GM12878 (cell line): ENCODE measurements around the gene RNF167. TPM values are rescaled to one million over a fixed set of nuclear protein-coding genes. Genes with fewer than 3 reads are reported as not detected.

Experiments
- ATAC-seq: fragments of 200-7000 bp; cut with Tn5 transposase; 3 replicates; pipeline ENCODE4 v1.9.1; 2020; ENCODE audit warnings: mild to moderate bottlenecking, moderate library complexity
- BruUV-seq: library from RNA; stranded (reverse); fragments of 400-500 nt; replicated peaks from 2 replicates; lab custom pipeline; 2021; lab: Mats Ljungman, UMichigan
- CTCF ChIA-PET: fragments of 300-600 bp; sonication (Branson Sonifier 250); formaldehyde crosslinking; extraction: SDS; loops from one replicate; lab custom pipeline; 2021; ENCODE audit warnings: inconsistent platforms; lab: Yijun Ruan, JAX
- POLR2A ChIA-PET: fragments of 350-600 bp; formaldehyde crosslinking; extraction: SDS; loops from one replicate; lab custom pipeline; 2021; ENCODE audit warnings: inconsistent platforms; lab: Charles Lee
- RAD21 ChIA-PET: fragments of 300-600 bp; sonication (Branson Sonifier 250); formaldehyde crosslinking; loops from one replicate; lab custom pipeline; 2023; ENCODE audit warnings: antibody characterized with exemption; ENCODE audit not compliant: unreplicated experiment; lab: Charles Lee
- SMC1A ChIA-PET: fragments of 300-600 bp; sonication (Branson Sonifier 250); formaldehyde crosslinking; loops from one replicate; lab custom pipeline; 2023; ENCODE audit not compliant: unreplicated experiment, uncharacterized antibody; lab: Charles Lee
- DNase-seq: peaks from one replicate; pipeline ENCODE4 v3.0.0-alpha.2; 2011; ENCODE audit warnings: low read depth, low spot score
- FAIRE-seq: peaks from 3 replicates; lab custom pipeline; 2011; peaks lifted over from hg19 to GRCh38; lab: Jason Lieb, UNC
- H2AFZ ChIP-seq: 2 replicates; pipeline ENCODE4 v1.6.0; 2011; ENCODE audit warnings: low read depth, low read length, control low read depth; ENCODE audit not compliant: control insufficient read depth
- H3K27ac ChIP-seq: 2 replicates; pipeline ENCODE4 v1.5.1; 2011; ENCODE audit warnings: control low read depth; ENCODE audit not compliant: control insufficient read depth, insufficient read depth
- H3K27me3 ChIP-seq, 2 experiments: replicated peaks in 1 of 2; 2 replicates each; pipeline versions ENCODE4 v1.6.0 to v1.6.1; 2011; ENCODE audit warnings: low read length in 1 of 2; ENCODE audit not compliant: control insufficient read depth in 2 of 2, insufficient read depth in 2 of 2
- H3K36me3 ChIP-seq, 2 experiments: 2 replicates each; pipeline ENCODE4 v1.5.1; 2011; ENCODE audit warnings: low read length in 1 of 2; ENCODE audit not compliant: control insufficient read depth in 2 of 2, insufficient read depth in 2 of 2
- H3K4me1 ChIP-seq: 2 replicates; pipeline ENCODE4 v1.6.1; 2011; ENCODE audit warnings: mild to moderate bottlenecking, low read length, moderate library complexity, mixed read lengths; ENCODE audit not compliant: control insufficient read depth, insufficient read depth
- H3K4me2 ChIP-seq: 2 replicates; pipeline ENCODE4 v1.6.0; 2011; ENCODE audit warnings: control low read depth; ENCODE audit not compliant: control insufficient read depth, insufficient read depth
- H3K4me3 ChIP-seq: fragments of 200-600 bp; sonication (generic); 2 replicates; pipeline ENCODE4 v1.5.1; 2016
- H3K79me2 ChIP-seq: 2 replicates; pipeline ENCODE4 v1.6.0; 2011; ENCODE audit warnings: low read length; ENCODE audit not compliant: control insufficient read depth, insufficient read depth
- H3K9ac ChIP-seq: 2 replicates; pipeline ENCODE4 v1.8.0; 2011; ENCODE audit warnings: low read length, control low read depth, mixed read lengths; ENCODE audit not compliant: control insufficient read depth, insufficient read depth
- H3K9me3 ChIP-seq: replicated peaks from 3 replicates; pipeline ENCODE4 v1.5.1; 2011; ENCODE audit warnings: mild to moderate bottlenecking, low read length; ENCODE audit not compliant: control insufficient read depth, insufficient read depth
- H4K20me1 ChIP-seq: 2 replicates; pipeline ENCODE4 v1.6.0; 2011; ENCODE audit not compliant: control insufficient read depth, insufficient read depth
- YBX1 ChIP-seq: fragments of 450-650 bp; IDR thresholded peaks from 2 replicates; pipeline ENCODE4 v1.6.1; 2016; ENCODE audit warnings: antibody characterized with exemption
- ZNF207 ChIP-seq: fragments of 450-650 bp; IDR thresholded peaks from 2 replicates; pipeline ENCODE4 v1.6.1; 2014; ENCODE audit warnings: antibody characterized with exemption, mild to moderate bottlenecking, borderline replicate concordance
- in situ Hi-C: fragments of 300-500 bp; cut with MboI; formaldehyde crosslinking; loops from 9 replicates; pipeline ENCODE4 v1.14.3; 2018; ENCODE audit warnings: mixed read lengths
- intact Hi-C: fragments of 100-400 bp; cut with micrococcal nuclease; formaldehyde crosslinking; loops from one replicate; pipeline ENCODE4 v1.14.2; 2022; ENCODE audit not compliant: unreplicated experiment
- polyA plus RNA-seq, 11 experiments: library from polyadenylated mRNA; depleted of rRNA in 4 of 11; unstranded in 6 of 11; stranded (reverse) in 5 of 11; fragments of >200 nt; fragmentation: Nextera tagmentation in 4 of 11; fragmentation: Illumina TruSeq in 1 of 11; extraction: Ambion mirVana in 4 of 11; extraction: Trizol in 1 of 11; gene quantifications; 1 replicate in 1 of 11; 2 replicates in 10 of 11; pipeline versions ENCODE4 v1.2.1 to v1.2.3, GENCODE V29; 2011 to 2016; ENCODE audit warnings: inconsistent platforms in 2 of 11, missing spikeins in 2 of 11, low read depth in 1 of 11
- total RNA-seq, 4 experiments: library from RNA; depleted of rRNA in 3 of 4; stranded (reverse); fragments of >200 nt in 3 of 4; fragmentation: Illumina TruSeq in 1 of 4; extraction: Trizol in 1 of 4; gene quantifications; 2 replicates each; pipeline versions ENCODE4 v1.2.1 to v1.2.3, GENCODE V29; 2013 to 2021
- TF ChIP-seq, protein P1 (sequence below): fragments of 450-650 bp; IDR thresholded peaks from 2 replicates; pipeline ENCODE4 v1.6.1; 2017; ENCODE audit warnings: mild to moderate bottlenecking, low read depth, inconsistent platforms; ENCODE audit not compliant: poor library complexity, severe bottlenecking

Gene RNF167
- total and polyA plus RNA-seq, 10 of the 15 experiments (the other 5 are each of a cell fraction or from before 2014, with no cell fraction given) = 33.6 to 147 (median 57.6) TPM

- TF ChIP-seq, protein P1, sequence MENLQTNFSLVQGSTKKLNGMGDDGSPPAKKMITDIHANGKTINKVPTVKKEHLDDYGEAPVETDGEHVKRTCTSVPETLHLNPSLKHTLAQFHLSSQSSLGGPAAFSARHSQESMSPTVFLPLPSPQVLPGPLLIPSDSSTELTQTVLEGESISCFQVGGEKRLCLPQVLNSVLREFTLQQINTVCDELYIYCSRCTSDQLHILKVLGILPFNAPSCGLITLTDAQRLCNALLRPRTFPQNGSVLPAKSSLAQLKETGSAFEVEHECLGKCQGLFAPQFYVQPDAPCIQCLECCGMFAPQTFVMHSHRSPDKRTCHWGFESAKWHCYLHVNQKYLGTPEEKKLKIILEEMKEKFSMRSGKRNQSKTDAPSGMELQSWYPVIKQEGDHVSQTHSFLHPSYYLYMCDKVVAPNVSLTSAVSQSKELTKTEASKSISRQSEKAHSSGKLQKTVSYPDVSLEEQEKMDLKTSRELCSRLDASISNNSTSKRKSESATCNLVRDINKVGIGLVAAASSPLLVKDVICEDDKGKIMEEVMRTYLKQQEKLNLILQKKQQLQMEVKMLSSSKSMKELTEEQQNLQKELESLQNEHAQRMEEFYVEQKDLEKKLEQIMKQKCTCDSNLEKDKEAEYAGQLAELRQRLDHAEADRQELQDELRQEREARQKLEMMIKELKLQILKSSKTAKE = no peak
Observed at GRCh38 chr17:4974115-4974670, 34.1 kb downstream of the RNF167 start (continued).

DNA sequence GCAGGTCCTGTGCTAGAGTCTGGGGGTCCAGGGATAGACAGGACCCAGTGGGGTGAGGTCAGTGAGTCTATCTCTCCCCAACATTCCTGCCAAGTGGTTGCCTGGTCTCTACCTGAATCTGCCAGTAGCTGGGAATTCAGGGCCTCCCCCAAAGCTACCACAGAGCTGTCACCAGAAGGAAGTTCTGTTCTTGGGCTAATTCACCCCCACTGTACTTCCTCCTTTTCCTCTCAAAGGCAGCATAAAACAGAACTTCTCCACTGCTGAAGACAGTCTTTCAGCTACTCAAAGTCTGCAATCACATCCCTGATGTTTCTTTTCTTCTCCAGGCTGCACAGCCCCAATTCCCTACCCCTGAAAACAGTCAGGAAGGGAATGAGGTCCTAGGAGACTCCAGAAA lies 38.7 kb downstream of the RNF167 start:
- Histone ChIP-seq H3K4me1 (peaks cover 12% of the 10 kb centered on the region), H3K4me2 (no peak overlapping the region), H3K79me2 (no peaks in the 10 kb centered on the region), H2AFZ (no peak overlapping the region), H3K27me3 (no peaks in the 10 kb centered on the region), H3K36me3 (peaks cover 12 to 22% of the 10 kb centered on the region in 2 experiments; a peak in 3 of 4 replicates), H3K27ac (no peak overlapping the region), H4K20me1 (no peaks in the 10 kb centered on the region), H3K9ac (no peak overlapping the region), H3K9me3 (no peaks in the 10 kb centered on the region), H3K4me3 (no peak overlapping the region)
- BruUV-seq = no TSS peak
- ChIA-PET RAD21 (interaction anchor here (1.5 kb wide), 1 partner anchor 39 kb away, joined by 6 read pairs; the partner anchor contains the start of genes RNF167 and SLC25A11), POLR2A (interaction anchor here (0.7 kb wide), 1 partner anchor 89 kb away, joined by 3 read pairs; no protein-coding TSS in a partner anchor), SMC1A (interaction anchor here (2.2 to 3.6 kb wide), 2 partner anchors 69 to 83 kb away, joined by 8 to 29 read pairs; no protein-coding TSS in a partner anchor), CTCF (interaction anchor here (4.5 kb wide), 1 partner anchor 83 kb away, joined by 55 read pairs; no protein-coding TSS in a partner anchor)
- in situ Hi-C loops (no loop called here), intact Hi-C loops (no loop called here)
- ATAC-seq = no peak
- DNase-seq = no peak
- TF ChIP-seq YBX1 (no peak), ZNF207 (no peak)
- FAIRE-seq = no peak
